ENCODE results near the gene SRP68.

Gene SRP68

GRCh38 chr17:76036497-76037261, 35.6 kb downstream of the SRP68 start:
- no peak for TF ChIP-seq CTCF (conservative IDR thresholded peaks at IDR 0.05; ENCODE audit: low read depth)
- POLR2A ChIA-PET (ENCODE audit: low non-redundant PET), result no interaction called here
- peak overlapping the region; percentile 14 for H3K27ac ChIP-seq
- DNase-seq (ENCODE audit: low spot score), result no peak
- CTCF ChIA-PET, result interaction anchor here (1.8 kb wide), 1 partner anchor 22 kb away, joined by 9 read pairs; no protein-coding TSS in a partner anchor

GRCh38 chr17:76034428-76035350, 37.6 kb downstream of the SRP68 start:
- ChIA-PET POLR2A (ENCODE audit: low non-redundant PET) (no interaction called here), CTCF (interaction anchor here (0.6 to 0.7 kb wide), 2 partner anchors 20 to 63 kb away, joined by 3 to 5 read pairs; no protein-coding TSS in a partner anchor)
- H3K27ac ChIP-seq, result no peak overlapping the region

DNA sequence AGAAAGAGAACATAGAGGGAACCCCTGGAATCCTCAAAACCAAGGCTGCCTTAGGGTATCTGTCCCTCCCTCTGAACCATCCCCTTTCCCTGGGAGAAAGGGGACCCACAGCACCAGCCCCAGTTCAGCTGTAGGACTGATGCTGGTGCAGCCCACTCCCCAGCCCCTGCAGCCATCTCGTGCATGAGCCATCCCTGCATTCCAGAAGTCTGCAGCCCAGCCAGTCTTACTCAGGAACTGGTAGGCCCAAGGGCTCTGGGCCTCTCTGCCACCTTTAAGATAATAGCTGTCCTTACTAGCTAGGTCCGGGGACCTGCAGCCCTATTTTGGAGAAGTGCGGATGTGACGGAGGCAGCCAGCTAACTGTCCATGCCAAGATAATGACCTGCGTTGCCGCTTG, 39.2 kb downstream of the SRP68 start:
- no peak for TF ChIP-seq CTCF (conservative IDR thresholded peaks at IDR 0.05; ENCODE audit: low read depth)
- H3K27ac ChIP-seq, result no peak overlapping the region
- no peak for DNase-seq (ENCODE audit: low spot score)
- CTCF ChIA-PET, result no interaction called here
- POLR2A ChIA-PET (ENCODE audit: low non-redundant PET), result no interaction called here

More at GRCh38 chr17:76034428-76035350, 37.6 kb downstream of the SRP68 start:
- no peak for TF ChIP-seq CTCF (conservative IDR thresholded peaks at IDR 0.05; ENCODE audit: low read depth)
- no peak for DNase-seq (ENCODE audit: low spot score)

DNA sequence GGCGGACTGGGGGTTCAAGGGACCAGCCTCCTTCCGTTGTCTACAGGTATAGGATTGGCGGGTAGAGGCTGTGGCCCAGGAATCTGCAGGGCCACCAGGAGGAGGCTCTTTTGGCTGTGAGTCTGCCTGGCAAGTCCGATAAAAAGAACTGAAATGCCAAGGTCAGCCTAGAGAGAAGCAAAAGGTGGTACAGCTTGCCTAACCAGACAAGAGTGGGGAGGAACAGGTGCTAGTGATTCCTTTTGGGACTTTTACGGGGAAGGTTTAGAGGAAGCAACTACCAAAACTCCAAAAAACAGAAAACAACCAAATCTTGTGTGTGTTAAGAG, 39.6 kb downstream of the SRP68 start:
- TF ChIP-seq CTCF (conservative IDR thresholded peaks at IDR 0.05; ENCODE audit: low read depth), result no peak
- no peak overlapping the region for H3K27ac ChIP-seq
- no peak for DNase-seq (ENCODE audit: low spot score)
- ChIA-PET POLR2A (ENCODE audit: low non-redundant PET) (no interaction called here), CTCF (no interaction called here)

DNA sequence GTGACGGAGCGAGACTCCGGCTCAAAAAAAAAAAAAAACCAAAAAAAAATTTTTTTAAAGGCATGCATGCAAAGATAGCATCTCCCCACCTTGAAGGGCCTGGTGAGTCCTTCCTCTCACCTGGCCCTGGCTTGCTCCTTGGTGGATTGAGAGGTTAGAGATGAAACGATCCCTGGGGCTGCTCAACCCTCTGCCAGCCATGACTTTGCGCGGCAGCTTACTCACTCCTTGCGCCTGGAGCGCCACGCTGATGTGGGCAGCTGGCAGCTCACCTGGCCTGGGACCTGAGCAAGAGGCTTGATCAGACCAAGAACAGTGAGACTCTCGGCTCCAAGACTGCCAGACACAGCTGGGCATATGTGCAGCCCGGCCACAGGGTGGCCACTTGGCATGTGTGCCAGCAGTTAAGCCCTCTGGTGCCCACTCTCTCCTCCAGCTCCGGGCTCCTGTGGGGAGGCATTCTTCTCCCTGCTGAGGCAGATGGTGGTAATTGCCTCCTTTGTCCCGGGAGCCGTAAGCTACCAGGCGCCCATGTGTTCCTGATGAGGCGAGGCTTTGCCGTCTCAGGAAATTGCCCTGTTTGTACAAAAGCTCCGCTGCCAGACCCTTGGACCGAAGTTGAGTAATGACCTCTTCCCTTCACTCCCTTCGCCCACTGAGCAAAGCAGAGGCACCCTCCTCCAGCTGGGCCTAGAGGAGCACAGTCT, 40.1 kb downstream of the SRP68 start:
- no peak for TF ChIP-seq CTCF (conservative IDR thresholded peaks at IDR 0.05; ENCODE audit: low read depth)
- ChIA-PET POLR2A (ENCODE audit: low non-redundant PET) (no interaction called here), CTCF (interaction anchor here (0.6 kb wide), 2 partner anchors 89 to 172 kb away, joined by 3 to 4 read pairs; no protein-coding TSS in a partner anchor)
- no peak overlapping the region for H3K27ac ChIP-seq
- no peak for DNase-seq (ENCODE audit: low spot score)
